ENCODE measurements around the gene SMCO1. TPM values are rescaled to one million over a fixed set of nuclear protein-coding genes. Genes with fewer than 3 reads are reported as not detected.
"Not testable (repeated sequence)": the region's sequence is repeated elsewhere in the genome, so short reads cannot be mapped to it uniquely, and the experiment has no call there.

The SMCO1 gene
- total RNA-seq, 6 donors from 2014 or later = not detected

DNA sequence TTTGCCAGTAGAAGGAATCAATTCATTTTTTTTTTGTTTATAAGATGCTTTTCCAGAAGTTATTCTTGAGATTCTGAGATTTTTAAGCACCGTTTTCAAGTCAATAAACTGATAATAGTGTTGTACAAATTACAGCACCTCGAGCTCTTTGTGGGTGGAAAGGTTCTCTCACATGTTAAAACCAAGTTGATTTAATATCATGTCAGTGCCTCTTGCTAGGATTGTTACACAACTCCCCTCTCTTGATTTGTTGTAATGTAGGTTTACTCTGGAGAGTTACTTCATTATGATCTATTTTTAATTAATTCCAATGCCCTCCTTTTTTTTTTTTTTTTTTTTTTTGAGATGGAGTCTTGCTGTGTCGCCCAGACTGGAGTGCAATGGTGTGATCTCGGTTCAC, 57.1 kb downstream of the SMCO1 start:
- H3K9me3 ChIP-seq = no peaks in the 10 kb centered on the region
- DNase-seq (no peak), ATAC-seq (ENCODE audit: low FRiP score in 2 of 2) (no peak)
- WGBS, 2 donors = 74 to 76% methylated on average over 4 of the region's 4 CpGs
- H3K4me1 ChIP-seq = peaks cover 0 to 6% (median 0%) of the 10 kb centered on the region in 4 donors
- no peak overlapping the region for H3K27ac ChIP-seq
- H3K27me3 ChIP-seq = no peaks in the 10 kb centered on the region
- H3K4me3 ChIP-seq = no peak overlapping the region
- peaks cover 0 to 6% (median 0%) of the 10 kb centered on the region in 4 donors for H3K36me3 ChIP-seq
- TF ChIP-seq POLR2AphosphoS5 (IDR thresholded peaks at IDR 0.05) = no peak
- TF ChIP-seq, protein P1, sequence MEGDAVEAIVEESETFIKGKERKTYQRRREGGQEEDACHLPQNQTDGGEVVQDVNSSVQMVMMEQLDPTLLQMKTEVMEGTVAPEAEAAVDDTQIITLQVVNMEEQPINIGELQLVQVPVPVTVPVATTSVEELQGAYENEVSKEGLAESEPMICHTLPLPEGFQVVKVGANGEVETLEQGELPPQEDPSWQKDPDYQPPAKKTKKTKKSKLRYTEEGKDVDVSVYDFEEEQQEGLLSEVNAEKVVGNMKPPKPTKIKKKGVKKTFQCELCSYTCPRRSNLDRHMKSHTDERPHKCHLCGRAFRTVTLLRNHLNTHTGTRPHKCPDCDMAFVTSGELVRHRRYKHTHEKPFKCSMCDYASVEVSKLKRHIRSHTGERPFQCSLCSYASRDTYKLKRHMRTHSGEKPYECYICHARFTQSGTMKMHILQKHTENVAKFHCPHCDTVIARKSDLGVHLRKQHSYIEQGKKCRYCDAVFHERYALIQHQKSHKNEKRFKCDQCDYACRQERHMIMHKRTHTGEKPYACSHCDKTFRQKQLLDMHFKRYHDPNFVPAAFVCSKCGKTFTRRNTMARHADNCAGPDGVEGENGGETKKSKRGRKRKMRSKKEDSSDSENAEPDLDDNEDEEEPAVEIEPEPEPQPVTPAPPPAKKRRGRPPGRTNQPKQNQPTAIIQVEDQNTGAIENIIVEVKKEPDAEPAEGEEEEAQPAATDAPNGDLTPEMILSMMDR (IDR thresholded peaks at IDR 0.05) = no peak
- no peak for TF ChIP-seq EP300 (IDR thresholded peaks at IDR 0.05)
- no peak for TF ChIP-seq POLR2A (IDR thresholded peaks at IDR 0.05)

DNA sequence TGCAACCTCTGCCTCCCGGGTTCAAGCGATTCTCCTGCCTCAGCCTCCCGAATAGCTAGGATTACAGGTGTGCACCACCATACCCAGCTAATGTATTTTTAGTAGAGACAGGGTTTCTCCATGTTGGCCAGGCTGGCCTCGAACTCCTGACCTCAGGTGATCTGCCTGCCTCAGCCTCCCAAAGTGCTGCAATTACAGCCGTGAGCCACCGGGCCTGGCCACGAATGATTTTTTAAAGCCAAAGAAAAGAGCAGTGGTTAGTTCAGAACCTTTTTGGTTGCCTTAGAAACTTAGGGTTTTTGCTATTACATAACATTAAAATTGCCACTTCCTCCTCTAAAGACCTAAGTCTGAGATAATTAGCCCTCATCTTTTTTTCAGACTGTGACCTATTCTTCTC, 57.7 kb downstream of the SMCO1 start:
- H3K27ac ChIP-seq; H3K27me3 ChIP-seq; H3K4me3 ChIP-seq; H3K9me3 ChIP-seq; ATAC-seq (ENCODE audit: low FRiP score in 2 of 2); H3K4me1 ChIP-seq; DNase-seq; H3K36me3 ChIP-seq: not testable (repeated sequence)
- 64 to 76% methylated on average over 7 of the region's 7 CpGs for WGBS, 2 donors

Small RNA genes lying within 50 kb of the gene (small RNA-seq; reads per million reads assigned to genes)
- 0 reads per million in 4 donors for gene RPS29P3

Other genes with a start within 250 kb of the SMCO1 start
- 10 to 100 TPM; 51.6 to 75.2 (median 68.5) TPM for gene PCYT1A, start 227.6 kb downstream of the SMCO1 start, total RNA-seq
- gene DYNLT2B, start 197.1 kb downstream of the SMCO1 start, total RNA-seq = 10 to 100 TPM in 1 of 6 donors, 1 to 10 TPM in 5; 2.3 to 10.4 (median 4.4) TPM
- gene TM4SF19, start 177.0 kb downstream of the SMCO1 start, total RNA-seq = 10 to 100 TPM in 1 of 6 donors, 1 to 10 TPM in 5; 1.0 to 23.1 (median 4.6) TPM
- gene UBXN7, start 82.9 kb downstream of the SMCO1 start, total RNA-seq = 10 to 100 TPM in 5 of 6 donors, 1 to 10 TPM in 1; 8.7 to 45.5 (median 28.2) TPM
- 10 to 100 TPM; 22.2 to 33.5 (median 26.6) TPM for gene RNF168, start 11.6 kb downstream of the SMCO1 start, total RNA-seq
- 10 to 100 TPM in 2 of 6 donors, 1 to 10 TPM in 3, under 1 TPM in 1; 1.00 to 31.4 (median 8.7) TPM for gene WDR53, start 53.2 kb upstream of the SMCO1 start, total RNA-seq
- 1 to 10 TPM; 2.2 to 9.6 (median 6.4) TPM for gene FBXO45, start 53.3 kb upstream of the SMCO1 start, total RNA-seq
- 10 to 100 TPM in 5 of 6 donors, 1 to 10 TPM in 1; 6.5 to 23.2 (median 16.4) TPM for gene NRROS, start 124.3 kb upstream of the SMCO1 start, total RNA-seq
- 1 to 10 TPM; 1.2 to 9.0 (median 2.6) TPM for gene CEP19, start 196.9 kb upstream of the SMCO1 start, total RNA-seq
- gene PIGX, start 197.0 kb upstream of the SMCO1 start, total RNA-seq = 10 to 100 TPM in 5 of 6 donors, 1 to 10 TPM in 1; 9.4 to 19.5 (median 17.4) TPM
- gene PAK2, start 224.5 kb upstream of the SMCO1 start, total RNA-seq = 10 to 100 TPM; 24.7 to 82.2 (median 60.1) TPM

Data from upper lobe of left lung (tissue), 6 donors.